Activated T-helper 2 cell treated with anti-CD3 and anti-CD28 coated beads, Interferon-gamma antibody, Interleukin-2, Interleukin-4, amounts not matched to agents 10 μg/mL and 5 μg/mL and 100 μg/mL, durations not matched to agents 14 hours and 24 hours and 36 hours (primary cell): ENCODE measurements around the gene EBLN1. TPM values are rescaled to one million over a fixed set of nuclear protein-coding genes. Genes with fewer than 3 reads are reported as not detected.

ENCODE experiments used
- DNase-seq: peaks from one replicate; pipeline ENCODE4 v3.0.0; 2021; ENCODE audit warnings: low spot score
- H3K27ac Mint-ChIP-seq: one replicate; pipeline ENCODE4 v1.8.0; 2021; ENCODE audit warnings: mixed read lengths
- H3K27me3 Mint-ChIP-seq: one replicate; pipeline ENCODE4 v1.8.0; 2021; ENCODE audit warnings: low read depth, mixed read lengths
- H3K36me3 Mint-ChIP-seq: one replicate; pipeline ENCODE4 v1.8.0; 2021; ENCODE audit warnings: low read depth, mixed read lengths
- H3K4me1 Mint-ChIP-seq: one replicate; pipeline ENCODE4 v1.8.0; 2021; ENCODE audit warnings: low read depth, mixed read lengths
- H3K4me3 Mint-ChIP-seq: one replicate; pipeline ENCODE4 v1.8.0; 2021; ENCODE audit warnings: low read depth, mild to moderate bottlenecking, moderate library complexity, mixed read lengths
- H3K9me3 Mint-ChIP-seq: one replicate; pipeline ENCODE4 v1.8.0; 2021; ENCODE audit warnings: mixed read lengths
- intact Hi-C: fragments of 100-400 bp; cut with micrococcal nuclease; formaldehyde crosslinking; loops from one replicate; pipeline ENCODE4 v1.15.1; 2023
- total RNA-seq: library from RNA; stranded (reverse); gene quantifications from 2 replicates; pipeline ENCODE4 v1.2.3, GENCODE V29; 2022

The EBLN1 gene
- total RNA-seq: not detected in 2 replicates

DNA sequence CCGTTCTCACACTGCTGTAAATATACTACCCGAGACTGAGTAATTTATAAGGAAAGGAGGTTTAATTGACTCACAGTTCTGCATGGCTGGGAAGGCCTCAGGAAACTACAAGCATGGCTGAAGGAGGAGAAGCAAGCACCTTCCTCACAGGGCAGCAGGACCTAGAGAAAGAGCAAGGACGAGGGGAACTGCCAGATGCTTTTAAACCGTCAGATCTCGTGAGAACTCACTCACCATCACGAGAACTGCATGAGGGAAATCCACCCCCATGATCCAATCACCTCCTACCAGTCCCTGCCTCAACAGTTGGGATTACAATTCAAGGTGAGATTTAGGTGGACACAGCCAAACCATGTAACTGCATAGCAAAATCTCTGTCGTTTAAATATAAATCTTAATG, at the start of gene EBLN1:
EBLN1 (minus strand) TSS at position 174 of the 400 bp plus-strand sequence. CDS start 8,032 bp downstream, outside the sequence.
- no peak for DNase-seq
- no peak within 1 kb of the TSS for H3K27ac Mint-ChIP-seq
- H3K4me1 Mint-ChIP-seq: peaks cover 19% of the 10 kb centered on the region
- H3K9me3 Mint-ChIP-seq: peaks cover 3% of the 10 kb centered on the region
- no peak within 1 kb of the TSS for H3K4me3 Mint-ChIP-seq
- intact Hi-C loops: no loop called here
- no peaks in the 10 kb centered on the region for H3K36me3 Mint-ChIP-seq
- peaks cover 9% of the 10 kb centered on the region for H3K27me3 Mint-ChIP-seq

DNA sequence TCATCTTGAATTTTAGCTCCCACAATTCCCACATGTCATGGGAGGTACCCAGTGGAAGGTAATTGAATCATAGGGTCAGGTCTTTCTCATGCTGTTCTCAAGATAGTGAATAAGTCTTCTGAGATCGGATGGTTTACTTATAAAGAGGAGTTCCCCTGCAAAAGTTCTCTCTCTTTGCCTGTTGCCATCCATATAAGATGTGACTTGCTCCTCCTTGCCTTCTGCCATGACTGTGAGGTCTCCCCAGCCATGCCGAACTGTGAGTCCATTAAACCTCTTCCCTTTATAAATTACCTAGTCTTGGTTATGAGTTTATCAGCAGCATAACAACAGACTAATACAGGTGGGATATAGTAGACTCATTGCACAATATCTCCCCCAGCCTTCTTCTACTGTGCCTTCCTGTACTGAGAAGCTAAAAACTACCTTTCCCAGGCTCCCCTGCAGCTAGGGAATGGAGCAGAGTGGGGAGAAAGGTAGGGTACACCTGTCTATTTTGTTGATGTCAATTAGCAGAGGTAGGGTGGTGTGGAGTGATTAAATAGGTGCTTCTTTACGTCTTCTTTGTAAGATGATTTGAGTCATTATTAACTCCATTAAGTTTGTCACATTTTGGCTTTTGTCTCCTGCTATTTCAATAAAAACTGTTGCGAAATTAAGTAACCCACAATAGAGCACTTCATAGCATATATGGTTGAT, 48.2 kb upstream of the EBLN1 start:
- no peak for DNase-seq
- no peak overlapping the region for H3K4me3 Mint-ChIP-seq
- H3K36me3 Mint-ChIP-seq: no peaks in the 10 kb centered on the region
- H3K27ac Mint-ChIP-seq: no peak overlapping the region
- peaks cover 26% of the 10 kb centered on the region for H3K27me3 Mint-ChIP-seq
- H3K4me1 Mint-ChIP-seq: no peaks in the 10 kb centered on the region
- intact Hi-C loops: no loop called here
- H3K9me3 Mint-ChIP-seq: no peaks in the 10 kb centered on the region

DNA sequence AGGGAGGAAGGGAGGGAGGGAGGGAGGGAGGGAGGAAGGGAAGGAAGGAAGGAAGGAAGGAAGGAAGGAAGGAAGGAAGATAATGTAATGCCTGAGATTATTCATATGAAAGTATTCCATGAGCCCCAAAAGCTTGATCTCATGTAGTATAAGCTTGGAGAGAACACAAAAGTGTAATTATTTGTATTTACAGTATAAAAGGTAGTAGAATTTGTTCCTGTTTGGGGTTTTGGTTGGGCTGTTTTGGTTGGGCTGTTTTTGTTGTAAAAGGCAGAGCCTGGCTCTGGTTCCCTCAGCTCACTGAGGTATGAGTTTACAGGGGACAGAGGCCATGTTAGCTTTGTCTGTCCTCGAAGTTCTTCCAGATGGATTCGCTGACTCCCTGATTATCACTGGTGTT, 45.3 kb upstream of the EBLN1 start:
- H3K27me3 Mint-ChIP-seq: peaks cover 34% of the 10 kb centered on the region
- no peak for DNase-seq
- intact Hi-C loops: no loop called here
- H3K36me3 Mint-ChIP-seq: no peaks in the 10 kb centered on the region
- no peaks in the 10 kb centered on the region for H3K9me3 Mint-ChIP-seq
- H3K27ac Mint-ChIP-seq: no peak overlapping the region
- no peak overlapping the region for H3K4me3 Mint-ChIP-seq
- H3K4me1 Mint-ChIP-seq: peaks cover 3% of the 10 kb centered on the region

DNA sequence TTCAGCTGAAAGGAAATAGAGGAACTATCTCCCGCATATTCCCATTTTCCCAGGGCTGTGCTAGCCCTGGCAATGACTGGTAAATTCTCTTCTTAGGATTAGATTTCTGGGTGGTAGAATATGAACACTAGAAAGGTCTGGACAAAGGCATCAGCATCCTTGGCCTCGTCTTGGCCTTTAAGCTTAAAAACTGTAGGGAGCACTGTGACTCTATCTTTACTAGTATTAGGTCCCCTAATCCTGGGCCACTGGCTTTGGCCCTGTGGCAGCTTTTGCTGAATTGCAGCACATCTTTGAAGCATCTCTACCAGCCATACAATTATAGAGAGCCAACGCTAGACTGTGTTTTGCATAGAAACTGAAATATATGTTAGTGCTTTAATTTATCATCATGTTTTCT, 41.5 kb upstream of the EBLN1 start:
- Mint-ChIP-seq H3K4me3 (no peak overlapping the region), H3K27me3 (peaks cover 39% of the 10 kb centered on the region), H3K9me3 (no peaks in the 10 kb centered on the region), H3K4me1 (peaks cover 3% of the 10 kb centered on the region), H3K36me3 (no peaks in the 10 kb centered on the region), H3K27ac (no peak overlapping the region)
- DNase-seq: no peak
- intact Hi-C loops: no loop called here

DNA sequence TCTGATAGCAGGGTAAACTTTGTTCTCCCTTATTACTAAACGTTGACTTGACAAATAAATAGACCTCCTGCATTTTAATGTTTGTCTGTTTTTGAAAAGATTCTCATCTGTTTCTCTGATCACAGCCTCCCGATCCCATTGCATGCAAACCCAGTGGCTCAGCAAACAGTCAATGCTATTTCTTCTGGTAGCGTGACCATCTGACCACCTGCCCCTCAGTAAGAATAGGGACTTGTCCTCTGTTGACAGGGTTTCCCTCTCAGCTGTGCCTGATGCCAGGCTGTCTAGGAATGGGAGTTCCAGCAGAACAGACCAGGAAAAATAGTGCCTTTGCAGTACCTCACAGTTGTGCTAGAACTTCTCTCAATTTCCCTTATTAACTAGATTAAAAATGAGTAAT, 40.7 kb upstream of the EBLN1 start:
- Mint-ChIP-seq H3K4me1 (peaks cover 6% of the 10 kb centered on the region), H3K4me3 (no peak overlapping the region), H3K9me3 (no peaks in the 10 kb centered on the region), H3K36me3 (peaks cover 4% of the 10 kb centered on the region), H3K27ac (no peak overlapping the region), H3K27me3 (peaks cover 39% of the 10 kb centered on the region)
- intact Hi-C loops: no loop called here
- no peak for DNase-seq

DNA sequence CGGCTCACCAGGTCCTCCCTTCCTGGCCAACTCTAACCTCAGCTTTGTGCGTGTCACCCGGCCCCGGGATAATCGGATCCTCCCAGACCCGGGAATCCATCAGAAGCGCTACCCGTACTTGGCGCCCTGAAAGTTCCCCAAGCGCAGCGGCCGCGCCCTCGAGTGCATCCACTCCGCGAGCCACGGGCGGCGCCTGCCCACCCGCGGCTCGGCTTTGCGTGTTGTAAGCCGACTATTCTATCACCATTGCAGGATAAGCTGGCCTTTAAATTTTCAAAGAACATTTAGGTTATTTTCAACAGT, 35.7 kb upstream of the EBLN1 start:
- Mint-ChIP-seq H3K4me1 (peaks cover 15% of the 10 kb centered on the region), H3K36me3 (peaks cover 17% of the 10 kb centered on the region), H3K27me3 (peaks cover 30% of the 10 kb centered on the region), H3K27ac (peak overlapping the region; percentile 84), H3K9me3 (no peaks in the 10 kb centered on the region), H3K4me3 (peak overlapping the region; percentile 89)
- intact Hi-C loops: loop anchor here (2.0 to 5.0 kb wide), 3 partner anchors 183 to 844 kb away; partner anchors contain the start of gene MSRB2
- no peak for DNase-seq

DNA sequence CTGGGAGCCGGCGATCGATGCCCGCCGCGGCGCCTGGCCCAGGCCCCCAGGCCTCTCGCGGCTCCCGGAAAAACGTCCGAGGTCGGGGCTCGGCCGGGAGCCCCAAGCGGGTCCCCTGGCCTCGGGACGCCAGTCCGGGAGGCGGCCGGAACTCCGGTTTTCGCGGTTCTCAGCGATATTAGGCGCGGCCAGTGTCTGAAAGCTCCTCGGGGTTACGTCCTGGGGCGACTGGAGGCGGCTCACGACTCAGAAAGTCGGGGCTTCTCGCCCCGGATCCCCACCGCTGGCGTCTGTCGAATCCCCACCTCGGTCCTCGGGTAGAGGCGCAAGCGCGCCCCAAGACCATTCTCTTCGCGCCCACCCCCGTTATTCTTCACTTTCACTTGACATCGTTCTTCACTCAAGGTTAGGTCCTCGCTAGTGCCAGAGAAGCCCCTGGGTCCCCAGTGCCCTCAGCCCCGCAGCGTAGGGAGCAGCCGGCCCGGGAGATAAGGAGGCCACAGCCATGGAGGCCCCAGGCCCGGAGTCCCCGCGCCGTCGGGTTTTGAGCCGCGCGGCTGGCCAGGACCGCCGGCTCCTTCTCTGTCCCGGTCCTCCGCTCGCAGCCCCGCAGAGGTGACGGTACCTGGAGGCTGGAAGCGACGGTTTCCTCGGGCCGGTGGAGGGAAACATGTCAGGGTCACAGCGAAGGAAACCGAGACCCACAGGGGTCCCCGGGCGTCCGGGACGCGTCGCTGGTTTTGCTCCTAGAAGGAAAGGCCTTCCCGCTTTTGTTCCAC, 35.2 kb upstream of the EBLN1 start:
- H3K4me1 Mint-ChIP-seq: peaks cover 18% of the 10 kb centered on the region
- H3K9me3 Mint-ChIP-seq: no peaks in the 10 kb centered on the region
- peak; percentile 33 for DNase-seq
- intact Hi-C loops: loop anchor here (1.0 to 5.0 kb wide), 6 partner anchors 63 to 844 kb away; partner anchors contain the start of genes COMMD3, DNAJC1 and MSRB2
- H3K27me3 Mint-ChIP-seq: peaks cover 26% of the 10 kb centered on the region
- H3K4me3 Mint-ChIP-seq: peak overlapping the region; percentile 89
- peaks cover 17% of the 10 kb centered on the region for H3K36me3 Mint-ChIP-seq
- peak overlapping the region; percentile 93 for H3K27ac Mint-ChIP-seq

DNA sequence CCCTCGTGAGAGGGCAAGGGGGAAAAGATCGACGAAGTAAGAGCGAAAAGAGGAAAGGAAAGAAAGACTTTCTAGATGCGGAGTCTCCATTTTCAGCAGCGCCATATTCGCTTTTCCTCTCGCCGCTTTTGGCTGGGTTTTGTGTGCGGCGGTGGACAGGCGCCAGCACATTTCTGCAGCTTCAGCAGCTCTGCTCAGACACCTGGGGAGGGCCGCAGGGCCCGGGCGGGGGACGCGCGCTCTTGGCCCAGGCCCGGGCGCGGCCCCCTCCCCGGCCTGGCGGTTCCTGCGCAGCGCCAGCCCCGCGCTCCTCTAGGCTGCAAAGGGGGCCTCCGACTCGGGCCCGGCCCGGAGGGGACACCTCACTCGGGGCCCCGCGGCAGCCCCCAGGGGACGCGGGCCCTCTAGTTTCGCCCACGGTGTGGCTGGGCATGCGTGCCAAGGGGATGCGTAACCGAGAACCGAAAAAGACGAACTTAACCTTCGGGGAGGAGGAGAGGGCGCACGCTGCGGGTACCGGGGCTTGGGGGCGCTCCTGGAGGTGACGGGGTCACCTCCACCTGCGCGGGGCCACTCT, 34.5 kb upstream of the EBLN1 start:
- DNase-seq: peak; percentile 47
- peaks cover 18% of the 10 kb centered on the region for H3K36me3 Mint-ChIP-seq
- H3K4me3 Mint-ChIP-seq: peak overlapping the region; percentile 94
- intact Hi-C loops: loop anchor here (1.0 to 5.0 kb wide), 6 partner anchors 64 to 845 kb away; partner anchors contain the start of genes COMMD3, DNAJC1 and MSRB2
- H3K4me1 Mint-ChIP-seq: peaks cover 24% of the 10 kb centered on the region
- H3K27ac Mint-ChIP-seq: peak overlapping the region; percentile 100
- peaks cover 21% of the 10 kb centered on the region for H3K27me3 Mint-ChIP-seq
- no peaks in the 10 kb centered on the region for H3K9me3 Mint-ChIP-seq

DNA sequence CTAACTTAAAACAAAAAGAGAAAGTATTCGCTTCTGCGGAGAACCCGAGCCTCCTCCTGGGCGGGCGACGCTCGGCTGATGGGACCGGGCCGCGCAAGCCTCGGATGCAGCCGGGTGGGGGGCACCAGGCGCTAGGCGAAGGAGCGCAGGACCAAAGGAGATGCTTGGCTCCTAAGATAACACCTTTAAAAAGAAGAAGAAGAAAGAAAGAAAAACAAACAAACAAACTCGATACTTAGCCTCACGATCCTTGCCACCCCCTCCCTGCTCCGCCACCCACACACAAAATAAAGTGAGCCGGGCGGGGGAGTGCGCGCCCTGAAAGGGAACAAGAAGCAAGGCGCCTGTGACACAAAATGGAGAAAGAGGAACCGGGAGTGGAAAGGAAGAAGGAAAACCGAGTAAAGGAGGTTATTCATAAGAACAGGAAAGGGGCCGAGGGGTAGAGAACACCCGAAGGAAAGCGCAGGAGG, 34.0 kb upstream of the EBLN1 start:
- H3K27me3 Mint-ChIP-seq: peaks cover 16% of the 10 kb centered on the region
- peaks cover 20% of the 10 kb centered on the region for H3K36me3 Mint-ChIP-seq
- H3K9me3 Mint-ChIP-seq: no peaks in the 10 kb centered on the region
- intact Hi-C loops: loop anchor here (1.0 to 5.0 kb wide), 7 partner anchors 22 to 846 kb away; partner anchors contain the start of genes COMMD3, DNAJC1 and MSRB2
- H3K4me3 Mint-ChIP-seq: peak overlapping the region; percentile 94
- peak overlapping the region; percentile 100 for H3K27ac Mint-ChIP-seq
- peaks cover 30% of the 10 kb centered on the region for H3K4me1 Mint-ChIP-seq
- DNase-seq: peak; percentile 59

DNA sequence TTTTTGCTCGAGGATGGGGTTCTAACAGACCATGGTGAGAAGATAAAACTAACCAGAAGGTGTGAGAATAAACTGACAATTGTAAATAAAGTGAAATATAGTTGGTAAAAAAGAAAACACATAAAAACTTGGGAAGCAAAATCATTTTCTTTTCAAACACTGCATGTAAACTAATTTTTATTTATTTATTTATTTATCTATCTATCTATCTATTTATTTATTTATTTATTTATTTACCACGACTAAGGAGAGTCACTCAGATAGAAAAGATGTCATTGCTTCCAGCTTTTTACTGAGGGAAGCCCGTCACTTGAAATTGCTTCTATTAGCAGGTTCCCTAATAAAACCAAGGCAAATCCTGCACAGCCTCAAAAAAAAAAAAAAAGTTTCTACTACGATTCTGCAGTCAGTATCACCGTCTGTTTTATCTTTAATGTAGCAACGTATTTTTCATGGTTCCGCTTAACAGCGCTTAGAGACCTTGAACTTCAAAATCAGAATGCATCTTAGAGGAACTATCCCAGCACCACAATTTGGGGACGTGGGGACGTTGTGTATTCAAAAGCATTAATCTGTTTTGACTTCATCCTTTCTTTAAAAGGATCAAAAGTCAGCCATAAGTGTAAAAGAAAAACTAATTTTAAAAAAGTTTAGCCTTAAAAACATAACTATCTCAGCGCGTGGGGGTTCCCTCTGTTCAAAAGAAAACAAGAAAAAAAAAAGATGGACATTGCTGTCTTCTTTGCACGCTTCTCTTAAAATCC, 33.3 kb upstream of the EBLN1 start:
- H3K4me3 Mint-ChIP-seq: peak overlapping the region; percentile 94
- peak overlapping the region; percentile 100 for H3K27ac Mint-ChIP-seq
- peaks cover 35% of the 10 kb centered on the region for H3K4me1 Mint-ChIP-seq
- intact Hi-C loops: loop anchor here (1.0 to 5.0 kb wide), 3 partner anchors 22 to 846 kb away; partner anchors contain the start of gene MSRB2
- H3K27me3 Mint-ChIP-seq: peaks cover 13% of the 10 kb centered on the region
- H3K36me3 Mint-ChIP-seq: peaks cover 20% of the 10 kb centered on the region
- DNase-seq: no peak
- H3K9me3 Mint-ChIP-seq: no peaks in the 10 kb centered on the region

DNA sequence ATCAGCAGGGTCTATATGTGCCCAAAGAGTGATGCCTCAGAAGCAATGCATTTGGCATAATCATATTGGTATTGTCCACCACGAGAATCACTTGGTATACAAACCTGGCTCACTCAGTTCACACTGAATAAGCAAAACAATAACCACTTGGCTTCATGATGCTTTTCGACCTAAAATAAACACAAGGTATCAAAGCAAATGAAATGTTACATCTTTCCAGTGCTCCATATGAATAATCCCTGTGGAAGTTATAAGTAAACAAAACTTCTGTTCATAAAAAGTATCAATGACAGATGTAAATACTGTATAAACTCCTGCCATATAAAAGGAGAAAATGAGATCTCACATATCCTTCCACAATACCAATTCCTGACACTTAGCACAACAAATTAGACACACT, 29.8 kb upstream of the EBLN1 start:
- Mint-ChIP-seq H3K27me3 (peaks cover 2% of the 10 kb centered on the region), H3K4me1 (peaks cover 46% of the 10 kb centered on the region), H3K36me3 (peaks cover 19% of the 10 kb centered on the region), H3K9me3 (no peaks in the 10 kb centered on the region), H3K4me3 (no peak overlapping the region), H3K27ac (peak overlapping the region; percentile 97)
- DNase-seq: no peak
- intact Hi-C loops: loop anchor here (1.0 to 5.0 kb wide), 11 partner anchors 18 to 730 kb away; partner anchors contain the start of gene COMMD3
